ENCODE results near the gene RSPO3. TPM values are rescaled to one million over a fixed set of nuclear protein-coding genes. Genes with fewer than 3 reads are reported as not detected.

Gene RSPO3
- total and polyA plus RNA-seq, 2 of the 13 experiments (the other 11 are each of a cell fraction or from before 2014, with no cell fraction given) = not detected

DNA sequence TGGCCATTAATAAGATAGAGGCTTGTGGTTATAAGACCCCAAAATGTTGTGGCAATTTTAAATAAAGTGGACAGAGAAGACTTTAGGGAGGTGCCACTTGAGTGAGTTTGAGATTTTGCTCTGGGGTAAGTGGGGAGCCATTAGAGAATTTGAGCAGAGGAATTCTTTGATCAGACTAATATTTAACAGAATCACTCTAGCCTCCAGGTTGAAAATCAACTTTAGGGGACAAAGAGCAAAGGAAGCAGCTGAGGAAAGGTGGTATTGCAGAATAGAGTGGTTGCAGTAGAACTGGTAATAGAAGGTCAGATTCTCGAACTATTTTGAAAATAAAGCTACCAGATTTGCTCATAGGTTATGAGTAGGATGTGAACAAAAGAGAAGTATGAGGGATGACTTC, 97.5 kb downstream of the RSPO3 start (continued):
- TF ChIP-seq FOSL1 (CRISPR knock-in tag; IDR thresholded peaks at IDR 0.05; ENCODE audit: borderline replicate concordance) = no peak
- TF ChIP-seq, protein P1, sequence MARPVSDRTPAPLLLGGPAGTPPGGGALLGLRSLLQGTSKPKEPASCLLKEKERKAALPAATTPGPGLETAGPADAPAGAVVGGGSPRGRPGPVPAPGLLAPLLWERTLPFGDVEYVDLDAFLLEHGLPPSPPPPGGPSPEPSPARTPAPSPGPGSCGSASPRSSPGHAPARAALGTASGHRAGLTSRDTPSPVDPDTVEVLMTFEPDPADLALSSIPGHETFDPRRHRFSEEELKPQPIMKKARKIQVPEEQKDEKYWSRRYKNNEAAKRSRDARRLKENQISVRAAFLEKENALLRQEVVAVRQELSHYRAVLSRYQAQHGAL (CRISPR knock-in tag; IDR thresholded peaks at IDR 0.05; ENCODE audit: not compliant biosample characterization) = no peak
- TF ChIP-seq ZSCAN12 (CRISPR knock-in tag; IDR thresholded peaks at IDR 0.05) = no peak
- no peak for TF ChIP-seq PCBP1 (IDR thresholded peaks at IDR 0.05; ENCODE audit: borderline replicate concordance, low read depth, low read length)

- BruUV-seq (replicated peaks) = no TSS peak
- no peak for DNase-seq (ENCODE audit: low spot score)
- H4K20me1 ChIP-seq (ENCODE audit: insufficient read depth, low read length) = no peaks in the 10 kb centered on the region
- no peaks in the 10 kb centered on the region for H3K36me3 ChIP-seq (replicated peaks in 1 of 2; ENCODE audit: control insufficient read depth in 1 of 2, insufficient read depth in 2 of 2, low read length in 2 of 2)
- in situ Hi-C loops (cut with HindIII; ENCODE audit: extremely low pct_ligation_motif_present, low pct_unique_long_range_greater_than_20kb) (no loop called here), intact Hi-C loops (cut with micrococcal nuclease; ENCODE audit: unreplicated experiment) (no loop called here)
- H3K4me2 ChIP-seq (ENCODE audit: low read depth, low read length) = no peak overlapping the region
- no peak for ATAC-seq
- POLR2A ChIA-PET = no interaction called here
- H3K9ac ChIP-seq (ENCODE audit: insufficient read depth, low read depth, low read length) = no peak overlapping the region
- CTCF ChIA-PET (ENCODE audit: low intra/inter-chr PET ratio, low total read pairs) = no interaction called here
- no peak overlapping the region for H2AFZ ChIP-seq (ENCODE audit: low read length)
- no peak overlapping the region for H3K27ac ChIP-seq (ENCODE audit: extremely low read length, insufficient read depth, low read length)
- FAIRE-seq = no peak
- H3K4me3 ChIP-seq (replicated peaks in 1 of 3; ENCODE audit: insufficient read depth in 1 of 3, low read depth in 2 of 3, low read length in 3 of 3) = no peak overlapping the region
- peaks cover 24% of the 10 kb centered on the region for H3K4me1 ChIP-seq (ENCODE audit: insufficient read depth, low read length)
- no peaks in the 10 kb centered on the region for H3K27me3 ChIP-seq (ENCODE audit: control insufficient read depth in 1 of 2, insufficient read depth in 2 of 2, low read length in 2 of 2)
- H3K9me3 ChIP-seq (ENCODE audit: low read length) = no peaks in the 10 kb centered on the region
- TF ChIP-seq SRSF9 (IDR thresholded peaks at IDR 0.05; ENCODE audit: borderline replicate concordance, insufficient read depth, low read depth, low read length, poor library complexity, severe bottlenecking) = peak; percentile 40
- no peak for TF ChIP-seq ZNF549 (CRISPR knock-in tag; IDR thresholded peaks at IDR 0.05)
- no peak for TF ChIP-seq ZNF644 (CRISPR knock-in tag; IDR thresholded peaks at IDR 0.05; ENCODE audit: low read depth)
- TF ChIP-seq YEATS4 (CRISPR knock-in tag; IDR thresholded peaks at IDR 0.05; ENCODE audit: borderline replicate concordance) = no peak
- TF ChIP-seq NRL (CRISPR knock-in tag; IDR thresholded peaks at IDR 0.05; ENCODE audit: borderline replicate concordance) = no peak
- no peak for TF ChIP-seq ZNF205 (CRISPR knock-in tag; IDR thresholded peaks at IDR 0.05)
- TF ChIP-seq, protein P2, sequence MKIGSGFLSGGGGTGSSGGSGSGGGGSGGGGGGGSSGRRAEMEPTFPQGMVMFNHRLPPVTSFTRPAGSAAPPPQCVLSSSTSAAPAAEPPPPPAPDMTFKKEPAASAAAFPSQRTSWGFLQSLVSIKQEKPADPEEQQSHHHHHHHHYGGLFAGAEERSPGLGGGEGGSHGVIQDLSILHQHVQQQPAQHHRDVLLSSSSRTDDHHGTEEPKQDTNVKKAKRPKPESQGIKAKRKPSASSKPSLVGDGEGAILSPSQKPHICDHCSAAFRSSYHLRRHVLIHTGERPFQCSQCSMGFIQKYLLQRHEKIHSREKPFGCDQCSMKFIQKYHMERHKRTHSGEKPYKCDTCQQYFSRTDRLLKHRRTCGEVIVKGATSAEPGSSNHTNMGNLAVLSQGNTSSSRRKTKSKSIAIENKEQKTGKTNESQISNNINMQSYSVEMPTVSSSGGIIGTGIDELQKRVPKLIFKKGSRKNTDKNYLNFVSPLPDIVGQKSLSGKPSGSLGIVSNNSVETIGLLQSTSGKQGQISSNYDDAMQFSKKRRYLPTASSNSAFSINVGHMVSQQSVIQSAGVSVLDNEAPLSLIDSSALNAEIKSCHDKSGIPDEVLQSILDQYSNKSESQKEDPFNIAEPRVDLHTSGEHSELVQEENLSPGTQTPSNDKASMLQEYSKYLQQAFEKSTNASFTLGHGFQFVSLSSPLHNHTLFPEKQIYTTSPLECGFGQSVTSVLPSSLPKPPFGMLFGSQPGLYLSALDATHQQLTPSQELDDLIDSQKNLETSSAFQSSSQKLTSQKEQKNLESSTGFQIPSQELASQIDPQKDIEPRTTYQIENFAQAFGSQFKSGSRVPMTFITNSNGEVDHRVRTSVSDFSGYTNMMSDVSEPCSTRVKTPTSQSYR (CRISPR knock-in tag; IDR thresholded peaks at IDR 0.05; ENCODE audit: borderline replicate concordance) = no peak
- TF ChIP-seq MAFK (conservative IDR thresholded peaks at IDR 0.05 in 1 of 2, IDR thresholded peaks at IDR 0.05 in 1 of 2; ENCODE audit: low read length in 2 of 2) = peak; percentile 78 to 89
- TF ChIP-seq ZNF260 (CRISPR knock-in tag; IDR thresholded peaks at IDR 0.05; ENCODE audit: borderline replicate concordance, low read depth) = no peak
- TF ChIP-seq MAFF (IDR thresholded peaks at IDR 0.05; ENCODE audit: low read depth, low read length) = peak; percentile 79
- no peak for TF ChIP-seq TOPORS (CRISPR knock-in tag; IDR thresholded peaks at IDR 0.05)
- no peak for TF ChIP-seq SP5 (CRISPR knock-in tag; IDR thresholded peaks at IDR 0.05; ENCODE audit: borderline replicate concordance, low read depth)
- no peak for TF ChIP-seq ZNF816 (CRISPR knock-in tag; IDR thresholded peaks at IDR 0.05; ENCODE audit: borderline replicate concordance)
- no peak for TF ChIP-seq NAIF1 (CRISPR knock-in tag; IDR thresholded peaks at IDR 0.05; ENCODE audit: borderline replicate concordance)
- TF ChIP-seq HNRNPK (IDR thresholded peaks at IDR 0.05; ENCODE audit: low read depth, low read length, poor library complexity, severe bottlenecking) = peak; percentile 31
- 19% methylated on average over 2 of the region's 2 CpGs for WGBS (ENCODE audit: low lambda C conversion rate)
- no peaks in the 10 kb centered on the region for H3K79me2 ChIP-seq (ENCODE audit: insufficient read depth, low read length)
Observed at GRCh38 chr6:127216810-127217789, 98.6 kb downstream of the RSPO3 start.

Data from HepG2 (cell line).